HCT116 (cell line): ENCODE results near the gene PATL1. TPM values are rescaled to one million over a fixed set of nuclear protein-coding genes. Genes with fewer than 3 reads are reported as not detected.

Source experiments
- ATAC-seq: fragments of 200-7000 bp; cut with Tn5 transposase; 2 replicates; pipeline ENCODE4 v1.9.1; 2020; ENCODE audit warnings: mild to moderate bottlenecking, moderate library complexity
- BruUV-seq: library from RNA; stranded (reverse); fragments of 400-500 nt; replicated peaks from 2 replicates; lab custom pipeline; 2021; lab: Mats Ljungman, UMichigan
- CTCF ChIA-PET: fragments of 300-600 bp; sonication (Branson Sonifier 250); formaldehyde crosslinking; loops from one replicate; lab custom pipeline; 2021; ENCODE audit warnings: antibody characterized with exemption; lab: Charles Lee
- POLR2A ChIA-PET: fragments of 300-600, 350-600 bp; sonication (Branson Sonifier 250); formaldehyde crosslinking; loops from one replicate; lab custom pipeline; 2021; ENCODE audit warnings: antibody characterized with exemption; lab: Charles Lee
- RAD21 ChIA-PET, 2 experiments: fragments of 300-600 bp; sonication (Branson Sonifier 250); formaldehyde crosslinking; loops; one replicate each; lab custom pipeline; 2023; ENCODE audit warnings: low total read pairs in 2 of 2; ENCODE audit not compliant: uncharacterized antibody in 2 of 2, unreplicated experiment in 2 of 2, low non-redundant PET in 1 of 2; lab: Charles Lee
- DNase-seq: peaks from one replicate; pipeline ENCODE4 v3.0.0-alpha.2; 2010; ENCODE audit warnings: low read depth, low spot score
- H2AFZ ChIP-seq: fragments of 200-600 bp; shearing (Covaris generic), sonication (generic); 2 replicates; pipeline ENCODE4 v1.6.1; 2017; ENCODE audit warnings: low read depth, mixed run types, mixed read lengths, antibody characterized with exemption, low read length; ENCODE audit not compliant: poor library complexity, severe bottlenecking
- H3K27ac ChIP-seq: 2 replicates; pipeline ENCODE4 v1.5.1; 2012; ENCODE audit warnings: low read depth, low read length
- H3K27me3 ChIP-seq: fragments of 200-600 bp; sonication (generic); 2 replicates; pipeline ENCODE4 v1.6.1; 2016; ENCODE audit warnings: mixed run types, low read length, mixed read lengths; ENCODE audit not compliant: insufficient read depth
- H3K36me3 ChIP-seq, 2 experiments: fragments of 200-500 bp in 1 of 2; fragments of 200-600 bp in 1 of 2; sonication (Bioruptor generic) in 1 of 2; sonication (generic) in 1 of 2; 2 replicates each; pipeline versions ENCODE4 v1.5.1 to v1.6.1; 2014 to 2016; ENCODE audit warnings: low read length in 2 of 2, inconsistent platforms in 1 of 2, mixed read lengths in 1 of 2, mixed run types in 1 of 2; ENCODE audit not compliant: insufficient read depth in 2 of 2, control insufficient read depth in 1 of 2
- H3K4me1 ChIP-seq, 2 experiments: fragments of 200-600 bp in 1 of 2; sonication (generic) in 1 of 2; 2 replicates each; pipeline versions ENCODE4 v1.5.1 to v1.6.1; 2012 to 2017; ENCODE audit warnings: low read length in 2 of 2, inconsistent platforms in 1 of 2, mild to moderate bottlenecking in 1 of 2, mixed read lengths in 1 of 2, mixed run types in 1 of 2, moderate library complexity in 1 of 2; ENCODE audit not compliant: insufficient read depth in 2 of 2, control insufficient read depth in 1 of 2
- H3K4me2 ChIP-seq: fragments of 200-600 bp; sonication (generic); 2 replicates; pipeline ENCODE4 v1.6.1; 2017; ENCODE audit warnings: mixed run types, low read length, mixed read lengths
- H3K4me3 ChIP-seq, 2 experiments: fragments of 200-600 bp in 1 of 2; sonication (generic) in 1 of 2; replicated peaks in 1 of 2; 2 replicates each; pipeline ENCODE4 v1.5.1; 2011 to 2016; ENCODE audit warnings: low read length in 2 of 2, control low read depth in 1 of 2, low read depth in 1 of 2, mild to moderate bottlenecking in 1 of 2, mixed read lengths in 1 of 2, mixed run types in 1 of 2
- H3K79me2 ChIP-seq: fragments of 200-600 bp; sonication (generic); 2 replicates; pipeline ENCODE4 v1.6.1; 2017; ENCODE audit warnings: mild to moderate bottlenecking, mixed run types, low read length, moderate library complexity, mixed read lengths; ENCODE audit not compliant: insufficient read depth
- H3K9ac ChIP-seq: fragments of 200-600 bp; sonication (generic); 2 replicates; pipeline ENCODE4 v1.6.1; 2016; ENCODE audit warnings: low read length, mixed read lengths
- H3K9me2 ChIP-seq: fragments of 200-600 bp; sonication (generic), shearing (Covaris generic); 2 replicates; pipeline ENCODE4 v1.6.1; 2017; ENCODE audit warnings: mixed run types, mild to moderate bottlenecking, moderate library complexity; ENCODE audit not compliant: insufficient read depth
- H3K9me3 ChIP-seq, 2 experiments: fragments of 200-500 bp in 1 of 2; fragments of 200-600 bp in 1 of 2; sonication (Bioruptor generic) in 1 of 2; sonication (generic) in 1 of 2; 2 replicates each; pipeline ENCODE4 v1.6.1; 2014 to 2017; ENCODE audit warnings: low read length in 2 of 2, mixed read lengths in 2 of 2, inconsistent platforms in 1 of 2, low read depth in 1 of 2, mild to moderate bottlenecking in 1 of 2, mixed run types in 1 of 2, moderate library complexity in 1 of 2; ENCODE audit not compliant: control insufficient read depth in 1 of 2, insufficient read depth in 1 of 2
- H4K20me1 ChIP-seq: fragments of 200-600 bp; sonication (generic), shearing (Covaris generic); 2 replicates; pipeline ENCODE4 v1.6.1; 2017; ENCODE audit warnings: mixed run types, mild to moderate bottlenecking, moderate library complexity; ENCODE audit not compliant: insufficient read depth
- ATF3 ChIP-seq: IDR thresholded peaks from 2 replicates; pipeline ENCODE4 v1.6.1; 2012
- CBX3 ChIP-seq: IDR thresholded peaks from 2 replicates; pipeline ENCODE4 v1.6.1; 2012; ENCODE audit warnings: low read depth
- EZH2phosphoT487 ChIP-seq: fragments of 200-600 bp; IDR thresholded peaks from 2 replicates; pipeline ENCODE4 v1.6.1; 2018; ENCODE audit warnings: antibody characterized with exemption, borderline replicate concordance
- FOSL1 ChIP-seq: IDR thresholded peaks from 2 replicates; pipeline ENCODE4 v1.6.1; 2012; ENCODE audit warnings: low read depth
- JUND ChIP-seq: IDR thresholded peaks from 2 replicates; pipeline ENCODE4 v1.6.1; 2012
- POLR2AphosphoS5 ChIP-seq: IDR thresholded peaks from 2 replicates; pipeline ENCODE4 v1.6.1; 2011; ENCODE audit warnings: mild to moderate bottlenecking, low read depth, low read length, moderate library complexity
- SIN3A ChIP-seq: IDR thresholded peaks from 2 replicates; pipeline ENCODE4 v1.6.1; 2012; ENCODE audit warnings: low read depth
- SP1 ChIP-seq: IDR thresholded peaks from 2 replicates; pipeline ENCODE4 v1.6.1; 2012; ENCODE audit warnings: low read depth
- SRF ChIP-seq: IDR thresholded peaks from 2 replicates; pipeline ENCODE4 v1.6.1; 2012; ENCODE audit warnings: low read depth
- TCF7L2 ChIP-seq: IDR thresholded peaks from 2 replicates; pipeline ENCODE4 v1.7.0; 2011; ENCODE audit warnings: borderline replicate concordance, inconsistent platforms; ENCODE audit not compliant: insufficient read depth, insufficient read length; ENCODE audit errors: extremely low read depth
- ZFX ChIP-seq: fragments of 450-650 bp; IDR thresholded peaks from 2 replicates; pipeline ENCODE4 v1.6.1; 2017
- intact Hi-C: fragments of 100-400 bp; cut with micrococcal nuclease; formaldehyde crosslinking; loops from 2 replicates; pipeline ENCODE4 v1.10.0; 2022
- total RNA-seq: library from RNA; stranded (reverse); gene quantifications from one replicate; pipeline ENCODE4 v1.2.1, GENCODE V29; 2021; ENCODE audit not compliant: unreplicated experiment
- TF ChIP-seq, protein P1 (sequence below): IDR thresholded peaks from 2 replicates; pipeline ENCODE4 v1.6.1; 2012

Gene PATL1
- total RNA-seq, 1 experiment from 2014 or later, result 37.6 TPM

DNA sequence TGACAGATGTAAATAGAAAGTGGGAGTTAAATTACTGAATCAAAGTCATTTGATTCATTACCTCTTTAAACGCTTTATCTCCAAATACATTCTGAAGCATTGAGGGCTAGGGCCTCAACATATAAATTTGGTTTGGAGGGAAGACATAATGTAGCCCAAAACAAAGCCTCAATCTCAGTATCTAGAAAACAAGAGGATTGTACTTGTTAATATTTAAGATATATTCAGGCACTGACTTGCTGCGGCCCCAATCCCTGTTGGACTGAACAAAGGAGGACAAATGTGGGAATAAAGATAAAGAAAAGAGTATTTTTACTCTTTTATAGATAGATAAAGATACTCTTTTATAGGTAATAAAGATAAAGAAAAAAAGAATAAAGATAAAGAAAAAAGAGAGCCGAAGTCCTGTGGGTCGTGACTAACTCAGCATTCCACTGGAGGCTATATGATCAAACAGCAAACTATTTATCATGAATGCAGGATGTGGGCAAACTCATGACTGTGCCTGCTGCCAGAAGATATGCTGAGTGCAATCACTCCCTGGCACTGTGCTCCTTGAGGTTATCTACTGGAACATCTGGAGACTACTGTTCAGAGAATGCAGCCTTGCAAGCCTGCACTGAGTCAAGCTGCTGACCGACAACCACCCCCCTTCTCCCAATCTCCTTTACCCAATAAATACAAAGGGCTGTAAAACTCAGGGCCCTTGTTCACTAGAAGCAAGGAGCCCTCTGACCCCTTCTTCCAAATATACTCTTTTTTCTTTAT lies 37.9 kb upstream of the PATL1 start:
- Histone ChIP-seq H3K4me1 (peaks cover 18 to 33% of the 10 kb centered on the region in 2 experiments), H3K27me3 (no peaks in the 10 kb centered on the region), H3K79me2 (no peaks in the 10 kb centered on the region), H2AFZ (peak overlapping the region; percentile 75), H3K27ac (peak overlapping the region; percentile 20; the same call in 1 of the 2 replicates), H4K20me1 (no peaks in the 10 kb centered on the region), H3K9me2 (no peaks in the 10 kb centered on the region), H3K9ac (peak overlapping the region; percentile 39; the same call in 1 of the 2 replicates), H3K36me3 (no peaks in the 10 kb centered on the region), H3K4me3 (peak overlapping the region in 1 of 2 experiments; percentile 29; a peak in 2 of 4 replicates), H3K9me3 (no peaks in the 10 kb centered on the region), H3K4me2 (peak overlapping the region; percentile 79)
- intact Hi-C loops, result no loop called here
- DNase-seq (peak; percentile 50), ATAC-seq (peak; percentile 93)
- TF ChIP-seq TCF7L2, result peak; percentile 71
- no peak for TF ChIP-seq SIN3A
- TF ChIP-seq, protein P1, sequence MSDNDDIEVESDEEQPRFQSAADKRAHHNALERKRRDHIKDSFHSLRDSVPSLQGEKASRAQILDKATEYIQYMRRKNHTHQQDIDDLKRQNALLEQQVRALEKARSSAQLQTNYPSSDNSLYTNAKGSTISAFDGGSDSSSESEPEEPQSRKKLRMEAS, result peak; percentile 25; the same call in 1 of the 2 replicates
- peak; percentile 28; the same call in 1 of the 2 replicates for TF ChIP-seq JUND
- no peak for TF ChIP-seq POLR2AphosphoS5
- TF ChIP-seq SP1, result peak; percentile 49
- TF ChIP-seq FOSL1, result peak; percentile 32; the same call in 1 of the 2 replicates
- no peak for TF ChIP-seq EZH2phosphoT487
- peak; percentile 86; the same call in 1 of the 2 replicates for TF ChIP-seq CBX3
- no peak for TF ChIP-seq SRF
- no peak for TF ChIP-seq ZFX
- TF ChIP-seq ATF3, result no peak
- no TSS peak for BruUV-seq
- RAD21 ChIA-PET, result no interaction called here
- CTCF ChIA-PET, result no interaction called here
- POLR2A ChIA-PET, result no interaction called here
